ENCODE results near the gene BICC1.

Gene BICC1

GRCh38 chr10:58704671-58705141, 192.0 kb downstream of the BICC1 start:
- Histone ChIP-seq H2AFZ (ENCODE audit: low read length) (no peak overlapping the region), H3K4me2 (ENCODE audit: low read depth, low read length, poor library complexity, severe bottlenecking) (no peak overlapping the region), H3K9me2 (replicated peaks; ENCODE audit: low read depth, low read length) (no peaks in the 10 kb centered on the region), H3K27me3 (ENCODE audit: insufficient read depth, low read length, poor library complexity, severe bottlenecking) (no peaks in the 10 kb centered on the region), H3K36me3 (ENCODE audit: insufficient read depth, low read length) (no peaks in the 10 kb centered on the region), H3K4me3 (ENCODE audit: low read length, poor library complexity, severe bottlenecking) (no peak overlapping the region), H3F3A (ENCODE audit: low read depth) (no peaks in the 10 kb centered on the region), H3K9me3 (ENCODE audit: insufficient read depth, low read depth, low read length) (no peaks in the 10 kb centered on the region), H3K79me2 (ENCODE audit: insufficient read depth, low read length) (no peaks in the 10 kb centered on the region), H4K20me1 (ENCODE audit: insufficient read depth, low read length, poor library complexity, severe bottlenecking) (no peaks in the 10 kb centered on the region), H3K4me1 (ENCODE audit: insufficient read depth, low read length, poor library complexity, severe bottlenecking) (no peaks in the 10 kb centered on the region), H3K9ac (ENCODE audit: low read depth, low read length, poor library complexity, severe bottlenecking) (no peak overlapping the region)
- TF ChIP-seq CTCF (conservative IDR thresholded peaks at IDR 0.05; ENCODE audit: low read length) (no peak), EZH2phosphoT487 (IDR thresholded peaks at IDR 0.05; ENCODE audit: borderline replicate concordance) (no peak)

GRCh38 chr10:58706836-58707235, 194.2 kb downstream of the BICC1 start:
- Histone ChIP-seq H3K4me3 (ENCODE audit: low read length, poor library complexity, severe bottlenecking) (no peak overlapping the region), H3K4me1 (ENCODE audit: insufficient read depth, low read length, poor library complexity, severe bottlenecking) (no peaks in the 10 kb centered on the region), H3K36me3 (ENCODE audit: insufficient read depth, low read length) (no peaks in the 10 kb centered on the region), H3K9me3 (ENCODE audit: insufficient read depth, low read depth, low read length) (no peaks in the 10 kb centered on the region), H3F3A (ENCODE audit: low read depth) (no peaks in the 10 kb centered on the region), H3K4me2 (ENCODE audit: low read depth, low read length, poor library complexity, severe bottlenecking) (no peak overlapping the region), H3K9ac (ENCODE audit: low read depth, low read length, poor library complexity, severe bottlenecking) (no peak overlapping the region), H3K27me3 (ENCODE audit: insufficient read depth, low read length, poor library complexity, severe bottlenecking) (no peaks in the 10 kb centered on the region), H3K9me2 (replicated peaks; ENCODE audit: low read depth, low read length) (no peaks in the 10 kb centered on the region), H4K20me1 (ENCODE audit: insufficient read depth, low read length, poor library complexity, severe bottlenecking) (no peaks in the 10 kb centered on the region), H3K79me2 (ENCODE audit: insufficient read depth, low read length) (no peaks in the 10 kb centered on the region), H2AFZ (ENCODE audit: low read length) (no peak overlapping the region)
- TF ChIP-seq EZH2phosphoT487 (IDR thresholded peaks at IDR 0.05; ENCODE audit: borderline replicate concordance) (no peak), CTCF (conservative IDR thresholded peaks at IDR 0.05; ENCODE audit: low read length) (no peak)

GRCh38 chr10:58712141-58712540, 199.5 kb downstream of the BICC1 start:
- Histone ChIP-seq H3K4me2 (ENCODE audit: low read depth, low read length, poor library complexity, severe bottlenecking) (no peak overlapping the region), H3K79me2 (ENCODE audit: insufficient read depth, low read length) (no peaks in the 10 kb centered on the region), H3F3A (ENCODE audit: low read depth) (no peaks in the 10 kb centered on the region), H3K9me2 (replicated peaks; ENCODE audit: low read depth, low read length) (no peaks in the 10 kb centered on the region), H3K4me3 (ENCODE audit: low read length, poor library complexity, severe bottlenecking) (no peak overlapping the region), H3K4me1 (ENCODE audit: insufficient read depth, low read length, poor library complexity, severe bottlenecking) (no peaks in the 10 kb centered on the region), H3K27me3 (ENCODE audit: insufficient read depth, low read length, poor library complexity, severe bottlenecking) (no peaks in the 10 kb centered on the region), H3K9me3 (ENCODE audit: insufficient read depth, low read depth, low read length) (no peaks in the 10 kb centered on the region), H4K20me1 (ENCODE audit: insufficient read depth, low read length, poor library complexity, severe bottlenecking) (no peaks in the 10 kb centered on the region), H3K36me3 (ENCODE audit: insufficient read depth, low read length) (no peaks in the 10 kb centered on the region), H3K9ac (ENCODE audit: low read depth, low read length, poor library complexity, severe bottlenecking) (no peak overlapping the region), H2AFZ (ENCODE audit: low read length) (no peak overlapping the region)
- TF ChIP-seq EZH2phosphoT487 (IDR thresholded peaks at IDR 0.05; ENCODE audit: borderline replicate concordance) (no peak), CTCF (conservative IDR thresholded peaks at IDR 0.05; ENCODE audit: low read length) (no peak)
